ENCODE measurements around the gene PDZD11.
"Not testable (repeated sequence)": the region's sequence is repeated elsewhere in the genome, so short reads cannot be mapped to it uniquely, and the experiment has no call there.

PDZD11 gene

DNA sequence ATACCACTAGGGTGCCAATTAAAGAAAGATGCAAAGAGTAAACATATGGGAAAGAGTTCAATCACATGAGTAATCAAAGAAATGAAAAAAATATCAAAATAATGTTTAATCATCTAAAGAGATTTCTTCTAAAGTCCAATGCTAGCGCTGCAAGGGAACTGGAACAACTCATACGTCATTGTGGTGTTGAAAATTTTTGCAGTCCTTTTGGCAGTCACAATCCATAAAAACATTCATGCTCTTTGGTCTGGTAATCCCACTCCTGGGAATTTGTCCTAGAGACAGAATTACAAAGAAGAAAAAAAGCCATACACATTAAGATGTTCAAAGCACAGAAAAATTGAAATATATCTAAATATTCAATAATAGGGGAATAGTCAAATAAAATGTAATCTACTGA lies 34.3 kb downstream of the PDZD11 start:
- no peak for DNase-seq

DNA sequence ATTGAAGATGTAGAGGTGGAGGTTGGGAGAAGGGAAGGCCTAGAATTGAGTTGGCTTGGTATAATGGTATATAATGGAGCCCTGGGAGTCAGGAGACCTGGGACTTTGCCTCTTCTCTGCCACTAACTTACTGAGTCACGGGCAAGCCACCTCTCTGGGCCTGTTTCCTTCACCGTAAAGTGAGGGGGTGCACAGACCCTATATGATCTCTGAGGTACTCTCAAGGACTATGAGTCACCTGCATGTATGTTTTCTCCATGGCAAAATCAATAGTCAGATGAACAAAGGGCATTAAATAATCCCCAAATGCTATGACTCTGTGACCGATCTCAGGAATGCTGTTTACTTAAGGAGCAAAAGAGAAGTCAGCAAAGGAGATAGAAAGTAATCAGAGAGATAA lies 34.8 kb downstream of the PDZD11 start:
- DNase-seq = no peak

DNA sequence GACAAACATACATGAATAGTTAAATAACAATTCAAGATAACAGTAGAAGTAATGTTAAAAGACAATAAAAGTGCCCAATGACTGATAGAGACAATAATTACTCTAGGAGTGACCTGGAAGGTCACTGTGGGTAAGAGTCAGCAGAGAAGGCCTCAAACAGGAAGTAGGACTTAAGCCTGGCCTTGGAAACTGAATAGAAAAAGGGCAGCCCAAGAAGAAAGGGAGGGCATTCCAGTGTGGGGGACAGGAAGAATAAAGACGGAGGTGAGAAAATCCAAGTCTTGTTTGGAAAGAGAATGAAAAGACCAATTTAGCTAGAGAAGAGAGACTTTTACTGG lies 35.7 kb downstream of the PDZD11 start:
- DNase-seq = no peak

DNA sequence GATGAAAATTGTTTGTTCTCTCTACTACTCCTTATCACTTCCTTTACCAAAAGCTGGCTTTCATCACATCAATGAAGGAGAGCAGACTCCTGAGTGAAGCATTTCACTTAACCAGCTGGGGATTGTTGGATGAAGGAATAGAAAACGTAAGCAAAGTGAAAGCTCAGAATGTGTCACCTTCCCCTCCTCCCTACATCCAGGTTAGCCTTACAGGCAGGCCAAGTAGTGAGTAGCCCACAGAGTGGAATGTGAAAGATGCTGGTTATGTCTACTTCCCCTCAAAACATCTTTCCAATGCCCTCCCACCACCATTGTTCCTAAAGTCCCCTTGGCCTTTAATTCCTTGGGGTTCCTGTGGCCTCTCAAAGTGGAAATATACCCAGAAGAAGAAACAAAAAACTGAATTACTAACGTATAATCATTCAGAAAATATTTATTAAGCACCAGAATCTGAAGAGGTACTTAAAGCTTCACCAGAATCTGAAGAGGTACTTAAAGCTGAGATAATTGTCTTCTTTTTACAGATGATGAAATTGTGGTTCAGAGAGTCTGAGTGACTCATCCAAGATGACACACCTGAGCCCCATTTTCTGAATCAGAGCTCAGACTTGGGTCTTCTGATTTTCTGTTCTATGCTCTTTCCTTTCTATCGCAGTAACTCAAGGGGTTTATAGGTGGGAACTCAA lies 36.2 kb downstream of the PDZD11 start:
- DNase-seq = no peak

DNA sequence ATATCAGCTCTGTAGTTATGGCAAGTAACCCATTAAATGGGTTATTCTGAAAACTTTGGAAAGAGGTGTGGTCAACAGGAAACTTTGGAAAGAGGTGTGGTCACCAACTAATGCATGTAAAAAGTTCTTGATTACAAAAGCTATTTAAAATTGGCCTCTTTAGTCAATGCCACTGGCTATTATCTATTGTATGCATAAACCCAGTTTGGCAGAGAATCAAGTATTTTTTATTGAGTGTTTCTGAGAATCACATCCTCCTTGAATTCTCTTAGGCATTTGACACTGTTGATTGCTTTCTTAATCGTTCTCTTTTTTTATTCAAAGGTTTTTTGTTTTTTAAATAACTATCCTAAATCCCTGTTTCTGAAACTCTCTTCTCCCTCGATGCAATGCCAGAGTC lies 37.2 kb downstream of the PDZD11 start:
- no peak for DNase-seq

DNA sequence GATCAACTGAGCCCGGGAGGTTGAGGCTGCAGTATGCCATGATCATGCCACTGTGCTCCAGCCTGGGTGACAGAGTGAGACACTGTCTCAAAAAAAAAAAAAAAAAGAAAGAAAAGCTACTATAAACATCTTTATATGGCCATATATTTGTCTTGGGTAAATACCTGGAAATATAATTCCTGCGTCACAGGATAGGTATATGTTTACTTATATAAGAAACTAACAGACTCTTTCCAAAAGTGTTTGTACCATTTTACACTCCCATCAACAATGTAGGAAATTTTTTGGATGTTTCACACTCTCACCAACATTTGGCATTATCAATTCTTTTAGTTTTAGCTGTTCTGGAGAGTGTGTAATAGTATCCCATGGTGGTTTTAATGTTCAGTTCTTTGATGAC lies 42.5 kb downstream of the PDZD11 start:
- no peak for DNase-seq

DNA sequence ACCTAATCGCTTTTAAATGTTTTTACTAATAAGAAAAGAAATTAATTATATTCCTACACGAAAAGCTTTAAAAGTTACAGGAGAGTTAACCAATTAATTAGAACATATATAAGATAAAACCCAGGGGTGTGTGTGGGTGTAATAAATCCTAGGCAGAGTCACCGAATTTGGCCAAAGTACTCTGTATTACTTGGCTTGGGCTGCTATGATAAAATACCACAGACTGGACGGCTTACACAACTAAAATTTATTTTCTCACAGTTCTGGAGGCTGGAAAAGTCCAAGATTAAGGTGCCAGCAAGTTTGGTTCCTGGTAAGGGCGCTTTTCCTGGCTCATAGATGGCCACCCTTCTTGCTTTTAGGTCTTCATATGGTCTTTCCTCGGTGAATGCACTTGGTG lies 44.8 kb downstream of the PDZD11 start:
- no peak for DNase-seq

DNA sequence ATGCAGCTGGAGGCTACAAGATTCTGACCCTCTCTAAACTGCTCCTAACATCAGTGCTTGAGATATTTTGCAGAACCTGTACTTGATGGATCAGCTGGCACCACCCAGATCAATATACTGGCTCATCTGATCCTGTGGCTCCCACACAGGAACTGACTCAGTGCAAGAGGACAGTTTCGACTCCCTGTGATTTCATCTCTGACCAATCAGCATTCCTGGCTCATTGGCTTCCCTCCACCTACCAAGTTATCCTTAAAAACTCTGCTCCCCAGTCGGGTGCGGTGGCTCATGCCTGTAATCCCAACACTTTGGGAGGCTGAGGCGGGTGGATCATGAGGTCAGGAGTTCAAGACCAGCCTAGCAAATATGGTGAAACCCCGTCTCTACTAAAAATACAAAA lies 46.1 kb downstream of the PDZD11 start:
- DNase-seq = not testable (repeated sequence)

DNA sequence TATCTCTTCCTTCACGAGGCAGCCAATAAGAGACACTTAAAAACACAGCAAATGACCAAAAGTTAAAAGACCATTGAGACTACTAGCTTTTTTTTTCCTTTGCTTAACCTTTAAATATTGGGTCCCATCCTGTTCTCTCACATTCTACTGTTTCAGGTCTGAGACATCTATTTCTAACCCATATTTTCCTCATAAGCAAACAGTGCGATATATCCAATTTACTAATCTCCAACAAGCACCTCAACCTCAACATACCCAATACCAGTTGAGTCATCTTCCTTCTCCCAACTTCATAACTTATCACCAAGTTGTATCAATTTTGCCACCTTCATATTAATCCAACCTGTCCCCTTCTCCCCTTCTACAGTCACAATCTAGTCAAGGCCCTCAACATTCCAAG lies 48.2 kb downstream of the PDZD11 start:
- DNase-seq = no peak

DNA sequence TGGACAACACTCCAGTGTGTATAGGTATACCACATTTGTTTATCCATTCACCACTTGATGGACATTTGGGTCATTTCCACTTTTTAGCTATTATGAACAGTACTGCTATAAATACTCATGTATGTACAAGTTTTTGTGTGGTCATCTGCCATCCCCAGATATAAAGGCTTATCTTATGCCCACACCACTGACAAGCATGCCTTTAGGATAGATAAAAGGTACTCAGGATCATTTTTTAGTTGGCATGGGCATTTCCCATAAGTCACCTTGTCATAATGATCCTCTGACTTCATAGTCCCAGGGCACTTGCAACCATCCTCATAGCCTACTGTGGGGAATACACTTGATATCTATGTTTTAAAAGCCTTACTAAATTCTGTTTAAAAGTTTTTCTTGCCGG lies 49.0 kb downstream of the PDZD11 start:
- DNase-seq = no peak

All from activated CD4-positive, alpha-beta T cell treated with anti-CD3 and anti-CD28 coated beads for 48 hours (primary cell).